Loucy (cell line): Measurements from ENCODE around the gene TNC.

ENCODE experiments used
- H2AFZ ChIP-seq: fragments of 200-600 bp; sonication (generic); 2 replicates; pipeline ENCODE4 v1.6.0; 2016; ENCODE audit warnings: antibody characterized with exemption, mild to moderate bottlenecking, low read length, moderate library complexity
- H3F3A ChIP-seq: fragments of 200-600 bp; 2 replicates; pipeline ENCODE4 v1.6.0; 2016; ENCODE audit warnings: antibody characterized with exemption, low read depth, mild to moderate bottlenecking
- H3K27me3 ChIP-seq: fragments of 200-600 bp; sonication (generic); 2 replicates; pipeline ENCODE4 v1.6.1; 2014; ENCODE audit warnings: low read length, mild to moderate bottlenecking; ENCODE audit not compliant: insufficient read depth, poor library complexity, severe bottlenecking
- H3K36me3 ChIP-seq: fragments of 200-600 bp; sonication (generic); 2 replicates; pipeline ENCODE4 v1.6.1; 2016; ENCODE audit warnings: low read length; ENCODE audit not compliant: insufficient read depth
- H3K4me1 ChIP-seq: fragments of 200-600 bp; sonication (generic); 2 replicates; pipeline ENCODE4 v1.5.1; 2014; ENCODE audit warnings: low read length, mild to moderate bottlenecking; ENCODE audit not compliant: insufficient read depth, poor library complexity, severe bottlenecking
- H3K4me2 ChIP-seq: fragments of 200-600 bp; sonication (generic); 2 replicates; pipeline ENCODE4 v1.6.0; 2014; ENCODE audit warnings: antibody characterized with exemption, low read length, low read depth, mild to moderate bottlenecking; ENCODE audit not compliant: poor library complexity, severe bottlenecking
- H3K4me3 ChIP-seq: fragments of 200-600 bp; sonication (generic); 2 replicates; pipeline ENCODE4 v1.5.1; 2014; ENCODE audit warnings: low read length, mild to moderate bottlenecking, mixed read lengths; ENCODE audit not compliant: poor library complexity, severe bottlenecking
- H3K79me2 ChIP-seq: fragments of 200-600 bp; sonication (generic); 2 replicates; pipeline ENCODE4 v1.6.1; 2014; ENCODE audit warnings: low read length; ENCODE audit not compliant: insufficient read depth
- H3K9ac ChIP-seq: fragments of 200-600 bp; sonication (generic); 2 replicates; pipeline ENCODE4 v1.6.0; 2014; ENCODE audit warnings: mild to moderate bottlenecking, low read depth, low read length, moderate library complexity; ENCODE audit not compliant: poor library complexity, severe bottlenecking
- H3K9me2 ChIP-seq: fragments of 200-600 bp; sonication (generic); replicated peaks from 2 replicates; pipeline ENCODE4 v1.6.1; 2016; ENCODE audit warnings: low read depth, low read length, mixed read lengths
- H3K9me3 ChIP-seq: fragments of 200-600 bp; sonication (generic); 2 replicates; pipeline ENCODE4 v1.6.1; 2014; ENCODE audit warnings: mild to moderate bottlenecking, antibody characterized with exemption, low read length, low read depth; ENCODE audit not compliant: insufficient read depth
- H4K20me1 ChIP-seq: fragments of 200-600 bp; sonication (generic); 2 replicates; pipeline ENCODE4 v1.6.0; 2014; ENCODE audit warnings: antibody characterized with exemption, low read length, mild to moderate bottlenecking; ENCODE audit not compliant: insufficient read depth, poor library complexity, severe bottlenecking
- EZH2phosphoT487 ChIP-seq: fragments of 200-600 bp; IDR thresholded peaks from 2 replicates; pipeline ENCODE4 v1.6.1; 2018; ENCODE audit warnings: antibody characterized with exemption, mild to moderate bottlenecking, moderate library complexity, borderline replicate concordance
- TF ChIP-seq, protein P1 (sequence below): fragments of 200-600 bp; sonication (generic); conservative IDR thresholded peaks from 2 replicates; pipeline ENCODE4 v1.5.1; 2014; ENCODE audit warnings: mild to moderate bottlenecking, antibody characterized with exemption, low read length

Gene TNC

DNA sequence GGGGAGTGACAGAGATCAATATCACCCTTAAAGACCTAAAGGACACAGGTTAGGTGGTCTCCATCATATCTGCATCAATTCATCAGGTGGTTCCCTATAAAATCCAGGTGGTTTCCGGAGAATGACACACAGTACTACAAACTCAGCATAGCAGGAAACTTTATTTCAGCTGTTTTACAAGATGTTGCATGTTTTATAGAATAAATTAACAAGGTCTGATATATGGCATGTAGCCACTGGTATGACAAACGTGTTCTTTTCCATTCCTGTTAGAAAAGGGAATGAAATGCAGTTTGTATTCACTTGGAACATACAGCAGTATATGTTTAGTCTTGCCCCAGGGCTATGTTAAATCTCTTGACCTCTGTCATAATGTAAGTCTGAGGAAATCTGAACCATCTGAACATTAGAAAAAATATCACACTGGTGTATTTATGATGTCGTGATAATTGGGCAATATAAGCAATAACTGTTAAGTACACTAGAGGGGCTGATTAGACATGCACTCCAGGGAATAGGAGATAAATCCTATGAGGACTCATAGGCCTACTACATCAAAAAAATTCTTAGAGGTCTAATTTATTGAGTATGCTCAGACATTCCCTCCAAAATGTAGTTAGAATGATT, 145.3 kb downstream of the TNC start:
- Histone ChIP-seq H3K79me2 (no peaks in the 10 kb centered on the region), H3K4me3 (no peak overlapping the region), H3K9me2 (no peaks in the 10 kb centered on the region), H3K27me3 (no peaks in the 10 kb centered on the region), H3F3A (no peaks in the 10 kb centered on the region), H3K36me3 (no peaks in the 10 kb centered on the region), H4K20me1 (no peaks in the 10 kb centered on the region), H3K9me3 (no peaks in the 10 kb centered on the region), H3K4me2 (no peak overlapping the region), H3K4me1 (peaks cover 7% of the 10 kb centered on the region), H2AFZ (no peak overlapping the region), H3K9ac (no peak overlapping the region)
- TF ChIP-seq, protein P1, sequence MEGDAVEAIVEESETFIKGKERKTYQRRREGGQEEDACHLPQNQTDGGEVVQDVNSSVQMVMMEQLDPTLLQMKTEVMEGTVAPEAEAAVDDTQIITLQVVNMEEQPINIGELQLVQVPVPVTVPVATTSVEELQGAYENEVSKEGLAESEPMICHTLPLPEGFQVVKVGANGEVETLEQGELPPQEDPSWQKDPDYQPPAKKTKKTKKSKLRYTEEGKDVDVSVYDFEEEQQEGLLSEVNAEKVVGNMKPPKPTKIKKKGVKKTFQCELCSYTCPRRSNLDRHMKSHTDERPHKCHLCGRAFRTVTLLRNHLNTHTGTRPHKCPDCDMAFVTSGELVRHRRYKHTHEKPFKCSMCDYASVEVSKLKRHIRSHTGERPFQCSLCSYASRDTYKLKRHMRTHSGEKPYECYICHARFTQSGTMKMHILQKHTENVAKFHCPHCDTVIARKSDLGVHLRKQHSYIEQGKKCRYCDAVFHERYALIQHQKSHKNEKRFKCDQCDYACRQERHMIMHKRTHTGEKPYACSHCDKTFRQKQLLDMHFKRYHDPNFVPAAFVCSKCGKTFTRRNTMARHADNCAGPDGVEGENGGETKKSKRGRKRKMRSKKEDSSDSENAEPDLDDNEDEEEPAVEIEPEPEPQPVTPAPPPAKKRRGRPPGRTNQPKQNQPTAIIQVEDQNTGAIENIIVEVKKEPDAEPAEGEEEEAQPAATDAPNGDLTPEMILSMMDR: no peak
- TF ChIP-seq EZH2phosphoT487: no peak
